SKM-1 treated with dmso at 0.1 percent for 144 hours (cell line): ENCODE data around the gene TLL1.

Source experiments
- DNase-seq: peaks from one replicate; lab custom pipeline; 2025; ENCODE audit not compliant: unreplicated experiment; lab: John Stamatoyannopoulos, UW

Gene TLL1

DNA sequence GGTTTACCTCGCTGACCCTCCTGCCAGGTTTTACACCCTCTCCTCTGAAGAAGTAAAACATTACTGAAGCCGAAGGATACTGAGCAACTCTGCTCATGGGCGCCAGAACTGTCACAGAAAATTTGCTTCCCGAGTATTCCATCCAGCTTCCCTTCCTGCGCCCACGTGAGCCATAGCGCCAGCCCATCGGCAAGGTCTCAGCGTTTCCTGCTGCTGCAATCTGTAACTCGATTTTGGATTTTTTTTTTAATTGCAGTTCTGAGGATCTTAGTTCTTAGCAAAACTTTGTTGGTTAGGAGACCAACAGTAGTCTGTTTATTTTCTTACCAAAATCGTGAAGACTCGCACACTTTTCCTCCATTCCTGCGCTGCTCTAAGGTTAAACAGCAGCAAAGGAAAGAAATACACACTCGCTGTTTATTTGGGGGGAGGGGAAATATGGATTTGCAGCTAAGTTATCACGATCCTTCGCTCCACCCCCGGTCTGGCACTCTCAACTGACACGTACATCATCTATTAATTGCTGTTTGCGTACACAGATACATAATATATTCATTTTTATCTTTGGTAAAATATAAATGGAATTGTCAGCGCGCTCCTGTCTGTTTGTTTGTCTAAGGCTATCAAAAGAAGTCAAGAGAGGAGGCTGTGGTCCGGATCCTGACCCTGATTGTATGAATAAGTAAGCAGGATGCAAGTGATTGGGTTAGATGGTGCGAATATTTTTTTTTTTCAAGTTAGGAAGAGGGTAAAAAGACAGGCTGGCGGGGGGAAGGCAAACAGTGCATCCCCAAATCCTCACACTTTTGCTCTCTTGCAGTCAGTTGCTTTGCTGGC, at the start of gene TLL1:
TSS of gene TLL1 (plus strand) at position 777 of the 837 bp plus-strand sequence. CDS start 668 bp downstream, outside the sequence.
- DNase-seq, result no peak

DNA sequence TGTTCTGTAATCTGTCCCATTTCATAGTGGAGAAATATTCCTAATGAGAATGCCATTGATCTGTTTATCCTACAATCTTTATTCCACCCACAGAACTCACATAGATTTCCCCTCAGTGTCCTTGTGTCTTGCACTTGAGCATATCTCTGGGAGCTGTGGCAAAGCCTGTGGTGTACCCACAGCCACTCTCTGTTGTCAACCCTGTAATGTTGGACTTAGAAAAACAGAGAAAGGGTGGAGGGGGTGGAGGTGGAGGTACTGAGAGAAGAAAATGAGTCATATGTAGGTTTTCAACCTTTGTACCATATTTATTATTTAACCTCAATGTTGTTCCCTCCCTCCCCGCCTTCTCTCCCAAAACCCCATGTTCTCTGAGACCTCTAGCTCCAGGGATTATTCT, 46.9 kb upstream of the TLL1 start:
- DNase-seq, result no peak

DNA sequence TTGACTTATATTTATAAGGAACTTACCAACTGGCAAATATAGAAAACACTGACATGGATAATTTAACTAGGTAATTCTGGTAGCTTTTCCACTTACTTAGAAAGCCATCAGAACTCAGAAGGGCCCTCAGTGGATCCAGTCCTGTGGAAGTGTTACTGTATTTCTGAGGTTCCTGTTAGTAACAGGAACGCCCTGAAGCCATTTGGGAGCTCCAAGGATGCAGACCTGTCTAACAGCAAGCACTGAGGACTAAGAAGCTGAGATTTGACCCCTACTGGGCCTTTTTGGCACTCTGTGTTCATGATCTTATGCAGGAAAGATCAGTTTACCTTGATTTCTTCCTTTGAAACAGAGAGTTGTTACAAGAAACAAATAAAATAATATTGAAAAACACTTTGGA, 46.0 kb upstream of the TLL1 start:
- DNase-seq, result no peak

DNA sequence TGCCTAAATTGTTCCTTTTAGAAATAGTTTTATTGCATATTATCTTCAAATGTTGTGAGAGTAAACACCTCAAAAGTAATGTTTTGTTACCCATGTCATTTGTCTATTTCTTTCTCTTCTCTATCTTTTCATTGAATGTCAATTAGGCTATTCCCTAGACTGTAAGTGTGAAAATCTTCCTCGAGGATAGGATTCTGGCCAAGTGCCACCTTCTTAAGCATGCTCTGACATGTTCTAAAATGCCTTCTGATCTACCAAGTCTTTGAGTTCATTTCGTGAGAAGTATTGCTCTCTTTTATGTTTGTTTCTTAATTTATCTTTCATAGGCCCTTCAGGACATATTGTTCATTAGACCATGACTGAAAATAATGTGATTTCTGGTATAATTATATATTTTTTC, 44.1 kb upstream of the TLL1 start:
- DNase-seq, result no peak

DNA sequence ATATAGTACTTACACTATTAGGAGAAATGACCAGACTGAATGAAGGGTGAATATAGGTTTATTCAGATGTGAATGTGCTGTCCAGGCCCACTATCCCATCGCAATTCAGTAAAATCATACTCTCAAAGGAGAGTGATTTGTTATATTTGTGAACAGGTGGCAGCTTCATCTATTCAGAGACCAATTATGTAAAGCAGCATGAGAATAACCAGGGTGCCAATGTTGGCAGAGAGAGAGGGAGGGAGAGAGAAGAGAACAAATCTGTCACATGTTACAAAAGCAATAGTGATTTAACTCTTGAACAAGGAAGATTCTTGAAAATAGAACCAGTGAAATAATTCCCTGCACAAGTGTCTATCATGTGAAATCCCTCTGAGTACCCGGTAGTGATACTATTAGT, 38.9 kb upstream of the TLL1 start:
- DNase-seq, result no peak

DNA sequence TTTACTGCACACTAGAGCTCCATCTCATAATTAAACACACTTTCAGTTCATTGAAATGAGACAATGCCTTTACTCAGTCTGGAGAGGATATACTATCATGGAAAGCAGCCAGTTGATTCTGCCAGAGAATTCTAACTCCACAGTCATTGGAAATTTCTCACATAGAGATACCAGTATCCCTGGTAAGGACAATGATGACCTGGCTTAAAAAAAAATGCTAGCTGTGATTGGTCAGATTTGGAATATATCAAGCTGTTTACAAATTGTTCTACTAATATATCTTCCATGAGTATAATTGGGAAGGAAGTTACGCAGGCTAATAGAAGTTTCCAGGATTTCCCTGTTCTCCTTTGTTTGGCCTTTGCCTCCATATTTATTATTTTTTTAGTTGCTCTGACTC, 34.5 kb upstream of the TLL1 start:
- no peak for DNase-seq

DNA sequence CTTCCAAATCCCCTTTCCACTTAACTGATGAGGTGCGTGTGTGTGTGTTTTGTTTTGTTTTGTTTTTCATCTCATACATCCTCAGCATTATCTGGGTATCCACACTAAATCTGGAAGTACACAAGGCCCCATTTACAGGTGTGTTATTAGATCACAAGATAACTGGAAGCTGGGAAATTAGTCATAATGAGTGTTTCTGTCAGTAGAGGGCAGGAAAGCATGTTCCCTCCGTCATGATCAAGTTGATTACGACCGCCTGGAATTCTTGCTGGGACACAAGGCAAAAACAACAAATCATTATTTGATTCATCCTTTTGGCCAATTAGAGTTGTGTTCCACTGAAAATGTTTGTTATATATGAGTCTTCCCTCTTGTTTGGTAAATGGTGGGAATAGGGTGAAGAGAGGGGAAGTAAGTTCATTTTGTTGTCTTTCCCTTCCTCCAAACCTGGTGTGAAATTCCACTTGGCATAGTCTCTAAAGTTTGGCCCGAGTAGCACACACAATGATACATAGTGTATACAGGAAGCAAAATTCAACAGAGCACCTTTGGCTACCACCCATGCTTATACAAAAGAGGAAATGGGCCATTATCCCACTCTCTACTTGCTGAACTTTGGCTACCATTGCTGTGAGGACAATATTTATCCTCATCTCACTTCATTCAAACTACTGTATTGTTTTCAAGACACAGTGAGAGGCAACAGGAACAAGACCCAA, 33.3 kb upstream of the TLL1 start:
- no peak for DNase-seq

DNA sequence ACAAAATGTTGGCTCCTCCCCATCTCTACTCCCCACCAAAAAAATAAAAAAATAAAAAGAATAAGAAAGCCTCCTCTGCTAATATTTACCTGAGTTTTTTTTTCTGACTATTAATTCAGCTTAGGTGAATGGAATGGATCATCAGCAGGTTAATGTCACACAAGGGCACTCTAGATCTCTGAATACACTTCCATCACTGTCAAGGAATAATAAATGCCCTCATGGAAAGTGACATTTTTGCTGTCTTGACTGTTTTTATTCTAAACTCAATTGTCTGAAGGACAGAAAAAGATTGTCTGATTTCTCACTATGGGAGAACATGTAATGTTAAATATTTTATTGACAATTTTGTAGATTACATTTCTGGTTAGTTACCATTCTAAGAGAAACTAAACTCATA, 30.4 kb upstream of the TLL1 start:
- no peak for DNase-seq

DNA sequence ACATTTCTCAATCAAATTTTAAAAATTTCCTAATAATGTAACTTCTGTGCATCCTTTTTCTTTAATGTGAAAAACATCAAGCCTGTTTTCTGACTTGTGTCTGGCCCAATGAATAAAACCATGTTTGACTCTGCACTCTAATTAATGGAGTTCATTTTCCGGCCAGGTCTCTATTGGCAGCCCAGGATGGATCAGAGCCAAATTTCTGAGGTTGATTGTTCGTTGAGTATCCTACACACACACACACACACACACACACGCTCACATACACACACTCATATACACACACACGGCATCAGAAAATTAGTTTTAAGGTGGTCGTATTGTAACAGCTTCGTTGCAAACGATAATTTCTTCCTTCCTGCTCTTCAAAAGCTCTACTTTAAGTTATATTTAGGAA, 28.9 kb upstream of the TLL1 start:
- no peak for DNase-seq

DNA sequence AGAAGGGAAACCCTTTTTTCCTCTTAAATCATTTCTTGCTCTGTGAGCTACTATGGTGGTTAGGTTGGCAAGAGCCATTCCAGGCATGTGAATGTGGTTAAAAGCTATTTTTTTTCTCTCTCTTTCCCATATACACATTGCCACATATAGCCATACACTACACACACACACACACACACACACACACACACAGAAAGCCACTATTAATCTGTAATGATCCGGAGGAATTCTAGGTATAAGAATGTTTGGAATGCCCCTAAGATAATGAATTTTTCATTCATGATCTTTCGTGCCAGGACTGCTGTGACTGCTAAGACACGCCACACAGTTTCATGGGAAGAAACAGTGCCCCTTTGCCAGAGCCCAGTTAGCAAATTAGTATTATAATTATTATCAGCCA, 21.8 kb upstream of the TLL1 start:
- no peak for DNase-seq

DNA sequence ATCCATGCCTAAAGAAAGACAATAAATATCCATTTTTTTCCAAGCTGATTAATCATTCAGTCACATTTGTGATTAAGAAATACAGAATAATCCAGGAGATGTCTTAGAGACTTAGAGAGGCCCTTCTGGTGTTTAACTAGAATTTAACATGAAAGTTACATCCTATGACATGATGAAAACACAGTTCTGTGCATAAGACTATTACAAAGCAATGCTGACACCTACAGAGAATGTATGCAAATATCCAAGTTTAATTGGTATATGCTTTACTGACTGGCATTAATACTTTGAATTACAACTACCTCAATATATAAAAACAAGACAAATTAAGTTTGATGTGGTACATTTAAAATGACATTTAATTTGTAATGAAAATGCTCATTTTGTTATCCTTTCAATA, 17.8 kb upstream of the TLL1 start:
- no peak for DNase-seq

DNA sequence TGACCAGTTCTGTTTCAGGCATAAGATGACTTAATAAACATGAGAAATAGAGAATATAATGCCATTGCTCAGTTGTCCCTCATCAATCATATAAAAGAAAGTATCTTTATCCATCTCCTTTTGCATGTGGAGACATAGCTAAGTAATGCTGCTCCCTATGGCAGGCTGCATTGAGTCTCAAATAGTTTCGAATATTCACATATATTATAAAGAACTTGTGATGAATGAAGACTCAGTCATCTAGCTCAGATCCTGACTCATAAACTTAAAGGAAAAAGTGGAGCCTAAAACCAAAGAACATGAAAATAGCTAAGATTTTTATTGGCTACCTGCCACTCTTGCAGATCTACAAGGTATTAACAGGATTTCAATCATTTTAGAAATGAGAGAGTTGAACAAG, 11.7 kb upstream of the TLL1 start:
- no peak for DNase-seq

DNA sequence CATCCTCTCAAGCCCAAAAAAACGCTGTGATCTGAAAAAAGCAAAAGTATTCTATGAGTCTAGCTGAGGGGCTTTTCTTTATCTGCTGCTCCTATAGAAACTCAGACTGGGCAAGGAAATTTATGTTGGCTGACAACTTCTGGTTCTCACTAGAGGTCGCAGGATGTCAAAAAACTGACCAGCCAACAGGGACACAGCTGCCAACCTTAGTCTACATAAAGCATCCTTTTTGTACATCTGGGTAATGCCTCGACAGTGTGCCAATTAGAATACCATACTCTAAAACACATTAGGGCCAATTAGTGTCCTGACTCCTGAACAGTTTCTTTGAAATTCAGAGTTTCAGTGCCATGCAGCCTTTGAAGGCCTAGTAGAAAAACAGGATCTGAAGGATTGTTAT, 8.8 kb upstream of the TLL1 start:
- DNase-seq, result no peak

DNA sequence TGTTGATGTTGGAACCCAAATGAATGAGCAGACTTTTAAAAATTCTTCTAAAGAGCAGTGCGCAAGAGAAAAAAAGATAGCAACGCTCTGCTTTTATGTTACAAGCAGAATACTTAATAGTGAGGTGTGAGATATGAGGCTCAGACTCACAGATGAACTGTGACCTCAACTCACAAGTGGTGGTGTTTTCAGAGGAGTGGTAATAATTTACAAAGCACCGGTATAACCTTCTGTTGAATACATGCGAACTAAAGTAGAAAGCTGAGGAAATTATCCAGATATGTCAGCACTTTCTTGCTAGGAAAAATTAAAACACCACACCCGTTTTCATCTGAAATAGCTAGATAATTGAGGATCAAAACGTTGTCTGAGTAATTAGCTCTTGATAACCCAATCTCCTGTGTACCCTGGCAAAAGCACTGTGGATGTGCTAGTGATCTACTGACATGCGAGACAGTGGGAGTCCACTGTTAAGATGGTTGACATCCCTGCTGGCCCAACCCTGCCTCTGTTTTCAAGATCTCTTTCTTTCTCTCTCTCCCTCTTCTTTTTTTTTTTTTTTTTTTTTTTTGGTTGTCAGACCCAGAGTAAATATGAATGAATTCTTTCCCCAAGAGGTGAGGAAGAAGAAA, 6.9 kb upstream of the TLL1 start:
- no peak for DNase-seq

DNA sequence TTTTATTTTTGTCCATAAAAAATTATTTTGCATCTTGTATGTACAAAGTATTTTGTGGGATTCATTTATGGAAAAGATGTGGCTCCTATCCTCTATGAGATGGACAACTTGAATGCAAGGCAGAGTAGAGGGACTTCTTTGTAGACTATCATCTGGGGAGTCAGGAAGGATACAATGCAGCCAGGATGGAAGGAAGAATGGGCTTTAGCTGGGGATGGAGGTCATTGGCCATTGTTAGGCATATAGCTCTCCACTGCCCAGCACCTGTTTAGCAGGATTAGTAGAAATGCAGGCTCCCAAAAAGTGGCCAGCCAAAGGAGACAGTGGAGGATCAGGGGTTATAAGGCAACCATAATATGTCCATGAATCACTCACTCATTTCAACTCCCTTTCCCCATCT, 5.1 kb upstream of the TLL1 start:
- DNase-seq, result no peak

DNA sequence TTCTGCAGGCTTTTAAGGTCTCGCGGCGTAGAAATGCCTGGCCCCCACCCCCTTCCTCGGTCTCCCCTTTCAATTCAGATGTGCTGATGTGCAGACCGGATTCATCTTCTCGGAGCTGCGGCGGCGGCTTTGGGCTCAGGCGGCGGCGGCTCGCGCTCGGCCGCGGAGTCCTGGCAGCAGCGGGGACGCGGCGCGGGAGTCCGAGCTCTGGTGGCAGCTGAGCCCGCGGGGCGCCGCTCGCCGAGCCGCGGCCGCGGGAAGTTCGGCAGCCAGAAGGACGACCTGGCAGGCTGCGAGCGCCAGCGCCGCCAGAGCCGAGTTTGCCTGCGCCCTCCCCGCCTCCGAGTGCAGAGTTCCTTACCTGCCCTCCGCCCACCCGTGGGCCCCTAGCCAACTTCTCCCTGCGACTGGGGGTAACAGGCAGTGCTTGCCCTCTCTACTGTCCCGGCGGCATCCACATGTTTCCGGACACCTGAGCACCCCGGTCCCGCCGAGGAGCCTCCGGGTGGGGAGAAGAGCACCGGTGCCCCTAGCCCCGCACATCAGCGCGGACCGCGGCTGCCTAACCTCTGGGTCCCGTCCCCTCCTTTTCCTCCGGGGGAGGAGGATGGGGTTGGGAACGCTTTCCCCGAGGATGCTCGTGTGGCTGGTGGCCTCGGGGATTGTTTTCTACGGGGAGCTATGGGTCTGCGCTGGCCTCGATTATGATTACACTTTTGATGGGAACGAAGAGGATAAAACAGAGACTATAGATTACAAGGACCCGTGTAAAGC, 448 bp downstream of the TLL1 start:
- DNase-seq, result no peak

DNA sequence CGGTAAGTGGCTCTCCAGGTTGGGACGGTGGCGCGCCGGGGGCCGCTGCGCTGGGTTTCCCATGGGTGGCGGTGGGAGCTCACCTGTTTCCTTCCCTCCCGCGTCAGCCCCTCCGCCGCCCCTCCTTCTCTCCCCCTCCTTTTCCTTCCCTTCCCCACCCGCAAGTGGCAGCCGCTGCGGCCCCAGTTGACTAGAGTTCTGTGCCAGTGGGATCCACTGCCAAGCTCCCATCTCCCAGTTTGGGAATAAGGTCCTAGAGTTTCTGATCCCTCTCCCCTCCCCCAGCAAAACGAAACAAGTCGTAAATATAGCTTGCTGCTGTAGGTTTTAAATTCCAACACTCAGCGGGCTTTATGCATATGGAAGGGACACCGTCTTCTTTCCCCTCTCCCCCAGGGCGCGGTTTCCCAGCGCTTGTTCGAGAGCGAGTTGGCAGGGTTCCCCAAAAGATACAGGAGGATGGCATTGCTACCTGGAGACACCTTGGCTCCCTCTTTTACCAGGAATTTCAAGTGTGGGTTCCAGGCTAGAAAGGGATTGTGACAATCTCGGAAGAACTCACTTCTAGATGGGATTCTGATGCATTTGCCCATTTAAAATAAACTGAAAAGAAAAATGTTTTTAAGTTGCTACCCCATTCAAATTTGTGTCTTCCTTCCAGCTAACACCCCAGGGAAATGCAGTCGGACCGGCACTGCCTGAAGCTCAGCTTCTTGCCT, 1.2 kb downstream of the TLL1 start:
- DNase-seq, result no peak

DNA sequence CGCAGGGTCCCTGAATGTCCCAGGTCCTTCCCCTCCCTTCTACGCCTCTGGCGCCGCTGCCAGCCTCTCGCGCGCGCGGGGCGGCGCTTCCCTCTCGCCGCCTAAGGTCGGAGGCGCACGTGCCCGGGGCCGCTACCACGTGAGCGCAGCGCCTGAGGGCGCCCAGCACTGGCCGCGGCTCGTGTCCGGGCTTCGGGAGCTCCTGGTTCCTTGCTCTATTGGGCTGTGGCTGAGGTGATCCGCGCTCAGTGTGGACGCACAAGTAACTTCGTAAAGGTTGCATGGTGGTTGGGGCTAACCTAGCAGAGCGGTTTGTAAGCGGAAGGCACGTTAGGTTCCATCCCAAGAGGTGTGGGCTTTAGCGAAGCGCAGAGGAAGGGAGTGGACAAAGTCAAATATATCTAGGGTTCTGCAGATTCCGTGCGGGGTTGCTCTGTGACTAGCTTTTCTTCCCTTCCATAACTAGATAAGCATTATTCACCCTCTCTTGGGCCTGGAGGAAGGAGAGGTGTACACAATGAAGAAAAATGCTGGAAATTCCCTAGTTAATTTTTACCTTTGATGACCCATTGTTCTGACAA, 1.8 kb downstream of the TLL1 start:
- no peak for DNase-seq

DNA sequence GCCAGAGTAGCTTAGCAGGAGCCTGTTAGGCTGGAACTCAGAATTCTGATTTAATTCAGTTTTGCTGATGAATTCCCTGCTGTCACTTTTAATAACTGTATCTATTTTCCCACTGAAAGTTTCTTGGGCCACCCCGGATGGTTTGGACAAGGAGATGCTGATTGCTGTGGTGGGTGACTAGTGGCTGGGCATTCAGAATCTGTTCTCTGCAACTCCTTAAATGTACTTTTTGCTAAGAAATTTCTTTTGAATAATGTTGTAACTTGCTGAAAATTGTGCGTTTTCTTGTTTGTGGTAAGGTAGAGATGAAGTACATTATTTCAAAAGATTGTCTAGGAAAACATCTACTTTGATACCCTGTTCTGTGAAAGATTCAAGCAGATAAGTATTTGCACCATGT, 2.4 kb downstream of the TLL1 start:
- no peak for DNase-seq

DNA sequence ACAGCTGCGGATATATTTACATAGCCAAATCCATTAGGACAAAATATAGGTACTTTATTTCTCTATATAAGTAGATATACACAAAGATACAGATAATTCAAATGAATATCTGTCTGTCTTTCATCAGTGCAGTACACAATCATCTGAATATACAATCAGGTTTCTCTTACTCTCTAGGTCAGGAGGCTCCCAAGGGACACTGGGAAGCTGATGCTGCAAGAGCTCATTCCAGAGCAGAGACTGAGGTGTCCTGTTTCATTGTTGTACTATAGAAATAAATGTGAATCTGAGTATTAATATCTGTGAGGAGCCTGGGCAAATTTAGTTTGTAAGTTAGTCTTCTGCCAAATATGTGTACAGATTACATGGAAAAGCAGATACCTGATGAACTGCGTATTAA, 4.2 kb downstream of the TLL1 start:
- no peak for DNase-seq
